GM18951 (cell line): ENCODE data around the gene VGLL4.
"Not testable (repeated sequence)": the region's sequence is repeated elsewhere in the genome, so short reads cannot be mapped to it uniquely, and the experiment has no call there.

Experiments
- POLR2A ChIP-seq: IDR thresholded peaks from 4 replicates; pipeline ENCODE4 v1.6.1; 2011; ENCODE audit warnings: mild to moderate bottlenecking; ENCODE audit not compliant: insufficient read length, insufficient read depth; ENCODE audit errors: extremely low read depth
- in situ Hi-C: fragments of 300-500 bp; cut with MboI; formaldehyde crosslinking; loops from one replicate; pipeline ENCODE4 v1.12.0; 2022; ENCODE audit warnings: low sequenced_read_pairs, mixed read lengths, inconsistent platforms; ENCODE audit not compliant: unreplicated experiment

Gene VGLL4

DNA sequence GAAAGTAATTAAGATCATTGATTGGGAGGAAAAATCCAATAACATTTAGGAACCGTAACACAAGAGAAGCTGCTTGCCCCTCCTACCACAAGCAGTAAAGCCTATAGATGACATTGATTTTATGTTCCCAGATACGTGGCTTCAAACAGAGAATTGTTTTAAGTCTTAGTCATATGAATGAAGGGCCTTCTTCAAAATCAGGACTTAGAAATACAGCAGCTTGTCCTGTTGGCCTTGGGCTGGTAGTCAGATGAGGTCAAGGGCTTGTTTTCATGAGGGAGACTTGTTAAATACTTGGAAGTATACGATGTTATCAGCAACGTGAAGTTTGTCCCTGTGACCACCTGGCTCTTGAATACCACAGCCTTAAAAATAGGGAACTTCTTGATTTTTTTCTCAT lies 114.4 kb downstream of the VGLL4 start:
- no peak for TF ChIP-seq POLR2A
- in situ Hi-C loops: no loop called here

DNA sequence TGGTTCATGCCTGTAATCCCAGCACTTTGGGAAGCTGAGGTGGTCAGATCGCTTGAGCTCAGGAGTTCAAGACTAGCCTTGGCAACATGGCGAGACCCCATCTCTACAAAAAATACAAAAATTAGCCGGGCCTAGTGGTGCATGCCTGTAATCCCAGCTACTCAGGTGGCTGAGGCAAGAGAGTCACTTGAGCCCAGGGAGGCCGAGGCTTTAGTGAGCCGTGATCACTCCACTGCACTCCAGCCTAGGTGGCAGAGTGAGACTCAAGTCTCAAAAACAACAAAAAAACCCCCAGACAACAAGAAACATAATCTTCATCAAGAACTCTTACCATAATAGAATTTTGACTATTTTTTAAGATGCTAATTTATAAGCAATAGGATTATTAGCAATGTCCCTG lies 117.6 kb downstream of the VGLL4 start:
- in situ Hi-C loops: not testable (repeated sequence)

DNA sequence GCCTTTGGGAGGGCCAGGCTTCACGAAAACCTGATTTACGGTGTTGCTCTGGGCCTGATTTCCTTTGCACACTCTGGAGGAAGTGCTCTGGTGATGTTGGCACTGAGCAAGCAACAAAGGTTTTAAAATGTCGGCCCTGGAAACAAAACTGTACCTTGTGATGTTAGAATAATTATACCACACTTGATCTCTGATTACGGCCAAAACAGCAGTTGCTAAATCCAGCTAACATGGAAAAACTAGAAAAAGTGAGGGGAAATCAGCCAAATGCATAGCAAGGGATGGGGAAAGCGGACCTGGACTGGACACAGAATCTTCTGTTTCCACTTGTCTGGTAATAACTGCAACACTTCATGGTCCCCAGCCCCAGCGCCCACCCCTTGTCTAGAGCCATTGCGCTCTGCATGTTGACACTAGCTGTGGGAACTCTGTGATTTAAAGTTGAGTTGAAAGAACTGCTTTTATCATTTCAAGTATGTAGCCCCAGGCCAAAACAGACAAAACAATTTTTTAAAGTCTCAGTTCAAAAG lies 120.1 kb downstream of the VGLL4 start:
- no peak for TF ChIP-seq POLR2A
- in situ Hi-C loops: no loop called here

DNA sequence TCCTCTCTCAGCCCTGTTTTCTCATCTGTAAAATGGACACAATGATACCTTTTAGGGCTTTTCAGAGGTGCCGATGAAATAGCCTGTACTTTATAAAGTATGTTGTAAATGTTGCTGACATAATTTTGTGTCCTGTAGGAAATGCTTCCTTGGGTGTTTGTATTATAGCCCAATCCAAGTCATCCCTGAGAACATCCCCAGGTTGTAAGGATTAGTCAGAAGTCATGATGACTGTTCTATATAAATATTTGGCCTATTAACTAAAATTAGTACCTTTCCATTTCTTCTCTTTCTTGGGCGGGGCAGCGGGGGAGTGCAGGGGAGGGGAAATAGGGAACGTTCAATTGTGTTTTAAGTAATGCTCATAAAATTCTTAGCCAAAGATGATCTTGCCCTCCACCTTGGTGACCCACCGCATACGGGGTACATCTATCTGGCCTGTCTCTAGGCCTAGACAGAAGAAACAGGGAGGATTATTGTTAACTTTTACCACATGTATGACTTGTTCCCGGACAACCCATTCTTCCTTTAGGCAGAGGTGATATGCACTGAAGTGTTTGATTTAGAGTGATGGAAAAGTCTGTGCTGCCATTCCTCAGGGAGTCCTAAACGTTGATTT lies 120.7 kb downstream of the VGLL4 start:
- in situ Hi-C loops: no loop called here
- no peak for TF ChIP-seq POLR2A

DNA sequence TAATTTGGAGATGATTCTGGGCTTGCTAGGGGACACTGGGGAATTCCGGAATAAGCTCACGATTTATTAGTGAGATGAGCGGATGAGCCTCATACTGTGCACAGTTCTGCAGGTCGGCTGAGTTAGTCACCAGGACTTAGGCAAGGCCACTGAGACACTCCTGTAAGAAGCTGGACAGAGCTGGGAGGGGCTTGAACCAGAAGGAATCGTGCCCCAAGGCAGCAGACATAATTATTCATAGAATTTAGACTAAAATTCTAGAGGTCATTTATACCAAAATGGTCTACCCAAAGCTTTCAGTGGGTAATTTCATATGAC lies 121.4 kb downstream of the VGLL4 start:
- in situ Hi-C loops: no loop called here
- no peak for TF ChIP-seq POLR2A

DNA sequence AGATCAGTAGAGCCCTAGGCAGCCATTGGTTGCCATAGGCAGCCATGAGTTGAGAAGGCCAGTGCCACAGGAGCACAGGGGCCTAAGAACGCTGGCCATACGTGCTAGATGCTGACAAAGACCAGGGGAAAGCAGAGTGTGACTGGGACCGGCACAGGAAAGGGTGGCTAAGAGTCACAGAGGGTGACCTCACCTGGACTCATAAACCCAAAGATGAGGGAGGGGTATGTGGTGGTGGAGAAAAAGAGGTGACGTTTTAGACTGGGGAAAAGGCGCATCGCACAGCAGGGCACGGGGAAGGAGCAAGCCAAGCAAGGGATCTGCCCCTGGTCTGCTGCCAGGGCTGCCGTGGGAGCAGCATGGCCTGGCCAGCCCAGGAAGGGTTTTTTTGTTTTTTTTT lies 122.5 kb downstream of the VGLL4 start:
- no peak for TF ChIP-seq POLR2A
- in situ Hi-C loops: no loop called here

DNA sequence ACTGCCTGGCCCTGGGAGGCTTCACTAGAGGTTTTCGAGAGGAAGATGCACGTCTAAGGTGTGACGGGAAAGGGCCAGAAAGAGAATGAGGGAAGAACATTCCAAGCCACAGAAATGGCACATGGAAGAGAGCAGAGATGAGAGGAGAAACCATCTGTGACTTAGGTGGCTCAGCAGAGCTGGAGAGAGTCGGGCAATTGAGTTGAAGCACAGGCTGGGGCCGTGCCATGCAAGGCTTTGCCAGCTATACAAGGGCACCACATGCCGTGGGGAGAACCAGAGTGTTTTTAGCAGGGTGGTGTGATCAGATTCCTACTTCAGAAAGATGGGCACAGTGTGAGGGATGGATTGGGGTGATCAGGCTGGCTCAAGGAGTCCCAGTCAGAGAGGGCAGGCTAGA lies 126.1 kb downstream of the VGLL4 start:
- TF ChIP-seq POLR2A: no peak
- in situ Hi-C loops: no loop called here

DNA sequence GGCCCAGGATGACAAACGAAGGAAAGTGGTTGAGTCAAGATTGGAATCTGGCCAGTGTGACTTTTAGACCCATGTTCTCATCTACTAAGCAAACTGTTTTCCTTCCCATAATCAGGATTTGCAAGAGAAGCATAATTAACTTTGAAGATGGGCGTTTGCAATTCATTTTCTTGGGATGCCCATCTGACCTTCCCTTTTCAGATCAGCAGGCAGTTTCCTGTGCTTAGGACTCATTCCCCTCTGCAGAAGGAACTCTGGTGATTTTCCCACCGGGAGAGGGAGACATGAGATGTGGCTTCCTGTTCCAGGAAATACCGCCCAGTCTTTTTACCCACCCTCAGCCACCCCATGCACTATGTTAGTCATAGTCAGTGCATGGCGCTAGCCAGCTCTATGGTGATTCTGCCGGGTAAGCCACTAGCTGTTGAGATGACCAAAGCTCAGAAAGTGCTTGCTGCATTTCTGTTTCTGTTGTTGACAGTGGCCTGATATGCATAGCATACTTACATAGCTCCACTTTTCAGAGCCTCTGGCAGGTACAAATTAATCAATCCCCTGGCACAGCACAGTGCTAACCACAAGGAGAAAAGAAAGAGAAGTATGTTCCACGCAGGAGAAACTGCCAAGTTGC lies 129.4 kb downstream of the VGLL4 start:
- in situ Hi-C loops: no loop called here
- TF ChIP-seq POLR2A: no peak

DNA sequence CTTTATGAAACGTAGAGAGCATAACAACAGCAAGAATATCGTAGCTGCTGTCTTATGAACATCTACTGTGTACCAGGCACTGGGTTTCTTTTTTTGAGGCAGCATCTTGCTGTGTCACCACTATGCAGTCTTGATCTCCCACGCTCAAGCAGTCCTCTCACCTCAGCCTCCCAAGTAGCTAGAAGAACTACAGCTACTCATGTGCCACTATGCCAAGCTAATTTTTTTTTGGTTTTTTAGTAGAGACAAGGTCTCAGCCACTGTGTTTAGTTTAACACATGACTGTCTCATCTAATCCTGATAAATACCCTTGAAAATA lies 129.9 kb downstream of the VGLL4 start:
- in situ Hi-C loops: no loop called here
- TF ChIP-seq POLR2A: no peak

DNA sequence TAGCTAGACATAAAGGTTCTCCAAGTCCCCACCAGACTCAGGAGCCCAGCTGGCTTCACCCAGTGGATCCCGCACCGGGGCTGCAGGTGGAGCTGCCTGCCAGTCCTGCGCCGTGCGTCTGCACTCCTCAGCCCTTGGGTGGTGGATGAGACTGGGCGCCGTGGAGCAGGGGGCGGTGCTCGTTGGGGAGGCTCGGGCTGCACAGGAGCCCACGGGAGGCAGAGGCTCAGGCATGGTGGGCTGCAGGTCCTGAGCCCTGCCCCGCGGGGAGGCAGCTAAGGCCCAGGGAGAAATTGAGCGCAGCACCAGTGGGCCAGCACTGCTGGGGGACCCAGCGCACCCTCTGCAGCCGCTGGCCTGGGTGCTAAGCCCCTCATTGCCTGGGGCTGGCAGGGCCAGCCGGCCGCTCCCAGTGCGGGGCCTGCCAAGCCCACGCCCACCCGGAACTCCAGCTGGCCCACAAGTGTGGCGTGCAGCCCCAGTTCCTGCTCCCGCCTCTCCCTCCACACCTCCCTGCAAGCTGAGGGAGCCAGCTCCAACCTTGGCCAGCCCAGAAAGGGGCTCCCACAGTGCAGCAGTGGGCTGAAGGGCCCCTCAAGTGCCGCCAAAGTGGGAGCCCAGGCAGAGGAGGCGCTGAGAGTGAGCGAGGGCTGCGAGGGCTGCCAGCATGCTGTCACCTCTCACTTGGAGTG lies 130.4 kb downstream of the VGLL4 start:
- in situ Hi-C loops: not testable (repeated sequence)

DNA sequence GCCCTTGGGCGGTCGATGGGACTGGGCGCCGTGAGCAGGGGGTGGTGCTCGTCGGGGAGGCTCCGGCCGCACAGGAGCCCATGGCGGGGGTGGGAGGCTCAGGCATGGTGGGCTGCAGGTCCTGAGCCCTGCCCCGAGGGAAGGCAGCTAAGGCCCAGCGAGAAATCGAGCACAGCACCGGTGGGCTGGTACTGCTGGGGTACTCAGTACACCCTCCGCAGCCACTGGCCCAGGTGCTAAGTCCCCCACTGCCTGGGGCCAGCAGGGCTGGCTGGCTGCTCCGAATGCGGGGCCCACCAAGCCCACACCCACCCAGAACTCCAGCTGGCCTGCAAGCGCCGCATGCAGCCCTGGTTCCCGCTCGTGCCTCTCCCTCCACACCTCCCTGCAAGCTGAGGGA lies 132.1 kb downstream of the VGLL4 start:
- in situ Hi-C loops: not testable (repeated sequence)

DNA sequence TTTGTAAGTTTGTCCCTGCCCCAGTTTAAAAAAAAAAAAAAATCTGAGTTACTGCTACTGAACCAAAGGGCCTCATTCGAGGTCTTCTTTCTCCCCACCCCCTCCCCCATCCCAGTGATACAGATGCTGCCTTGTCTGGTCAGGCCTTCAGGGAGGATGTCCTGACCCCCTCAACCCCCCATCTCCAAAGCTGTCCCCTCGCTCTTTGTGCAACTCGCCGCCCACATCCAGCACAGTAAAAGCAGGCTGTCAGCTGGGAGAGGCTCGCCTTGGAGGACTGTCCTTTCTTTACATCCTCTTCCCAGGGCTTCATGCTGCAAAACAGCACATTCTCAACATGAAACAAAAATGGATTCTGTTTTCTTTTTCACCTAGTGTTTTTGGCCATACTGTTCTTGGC lies 133.4 kb downstream of the VGLL4 start:
- no peak for TF ChIP-seq POLR2A
- in situ Hi-C loops: no loop called here

DNA sequence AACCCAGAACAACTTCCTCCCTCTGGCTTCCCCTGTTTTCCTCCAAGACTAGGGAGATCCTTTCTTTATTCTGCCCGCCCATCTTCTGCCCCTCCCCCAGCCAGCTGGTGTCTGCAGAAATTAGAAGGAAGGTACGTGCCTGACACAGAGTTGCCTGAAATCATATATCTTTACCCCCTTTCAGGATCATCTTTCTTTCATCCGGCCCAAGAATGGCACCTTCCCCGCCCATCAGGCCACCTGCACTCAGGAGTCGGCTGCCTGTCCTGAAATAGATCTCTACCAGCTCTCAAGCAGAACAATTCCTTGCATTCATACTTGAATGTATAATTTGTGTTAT lies 133.7 kb downstream of the VGLL4 start:
- in situ Hi-C loops: no loop called here
- no peak for TF ChIP-seq POLR2A

DNA sequence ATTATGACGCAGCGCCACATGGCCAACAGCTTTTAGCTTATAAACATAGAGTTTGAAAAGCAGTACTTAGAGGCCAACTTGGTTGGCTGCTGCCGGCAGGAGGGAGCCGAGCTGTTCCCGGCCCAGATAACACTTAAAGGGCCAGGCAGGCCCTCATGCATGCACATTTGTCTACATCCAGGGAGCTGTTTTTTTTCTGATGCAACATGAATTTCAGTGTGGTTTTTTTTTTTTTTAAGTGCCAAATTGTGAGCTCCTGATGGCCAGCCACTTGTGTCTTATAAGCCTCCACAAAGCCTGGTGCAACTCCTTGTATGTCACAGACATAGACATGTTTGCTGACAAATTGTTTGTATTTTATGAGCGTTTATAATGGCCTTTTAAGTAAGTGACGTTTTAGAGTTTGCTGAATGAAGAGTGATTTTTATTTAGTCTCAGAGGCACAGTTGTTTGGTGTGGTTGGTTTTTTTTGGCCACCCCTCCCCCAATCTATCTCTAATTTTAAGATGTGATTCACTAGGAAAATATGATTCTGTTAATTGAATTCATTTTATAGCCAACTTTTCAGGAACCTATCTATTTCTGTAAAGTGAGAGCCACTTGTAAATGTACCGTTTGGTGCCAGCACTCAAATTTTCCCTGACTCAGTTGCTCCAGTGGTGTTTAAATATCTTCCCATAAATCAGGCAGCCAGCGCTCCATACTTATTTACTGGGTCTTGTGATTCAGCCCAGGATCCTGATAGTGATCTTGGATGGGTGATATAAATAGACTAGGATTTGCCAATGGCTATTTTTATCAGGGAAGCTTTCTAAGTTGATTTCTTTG lies 134.3 kb downstream of the VGLL4 start:
- in situ Hi-C loops: no loop called here
- TF ChIP-seq POLR2A: no peak
